Activated CD4-positive, alpha-beta T cell treated with anti-CD3 and anti-CD28 coated beads, Interleukin-2, amount 10 ng/mL, durations not matched to agents 24 days and 14 days (primary cell): ENCODE measurements around the gene CDK18. TPM values are rescaled to one million over a fixed set of nuclear protein-coding genes. Genes with fewer than 3 reads are reported as not detected.
A peak's percentile ranks its signal among the peaks of the same experiment; 100 is the strongest.

Experiments used
- DNase-seq: peaks from one replicate; pipeline ENCODE4 v3.0.0; 2022
- H3K27ac Mint-ChIP-seq: one replicate; pipeline ENCODE4 v1.8.0; 2022; ENCODE audit warnings: mild to moderate bottlenecking, mixed read lengths
- H3K27me3 Mint-ChIP-seq: one replicate; pipeline ENCODE4 v1.8.0; 2022; ENCODE audit warnings: mixed read lengths
- H3K36me3 Mint-ChIP-seq: one replicate; pipeline ENCODE4 v1.8.0; 2022; ENCODE audit warnings: low read depth, mild to moderate bottlenecking, mixed read lengths
- H3K4me1 Mint-ChIP-seq: one replicate; pipeline ENCODE4 v1.8.0; 2021; ENCODE audit warnings: mixed read lengths
- H3K4me3 Mint-ChIP-seq: one replicate; pipeline ENCODE4 v1.8.0; 2022; ENCODE audit warnings: mild to moderate bottlenecking, moderate library complexity, mixed read lengths
- H3K9me3 Mint-ChIP-seq: one replicate; pipeline ENCODE4 v1.8.0; 2021; ENCODE audit warnings: mixed read lengths
- intact Hi-C: fragments of 100-400 bp; cut with micrococcal nuclease; formaldehyde crosslinking; loops from one replicate; pipeline ENCODE4 v1.15.1; 2023
- total RNA-seq: library from RNA; stranded (reverse); gene quantifications from 2 replicates; pipeline ENCODE4 v1.2.3, GENCODE V29; 2022

CDK18 gene
- total RNA-seq, 1 donor from 2014 or later, result 0.23 TPM

DNA sequence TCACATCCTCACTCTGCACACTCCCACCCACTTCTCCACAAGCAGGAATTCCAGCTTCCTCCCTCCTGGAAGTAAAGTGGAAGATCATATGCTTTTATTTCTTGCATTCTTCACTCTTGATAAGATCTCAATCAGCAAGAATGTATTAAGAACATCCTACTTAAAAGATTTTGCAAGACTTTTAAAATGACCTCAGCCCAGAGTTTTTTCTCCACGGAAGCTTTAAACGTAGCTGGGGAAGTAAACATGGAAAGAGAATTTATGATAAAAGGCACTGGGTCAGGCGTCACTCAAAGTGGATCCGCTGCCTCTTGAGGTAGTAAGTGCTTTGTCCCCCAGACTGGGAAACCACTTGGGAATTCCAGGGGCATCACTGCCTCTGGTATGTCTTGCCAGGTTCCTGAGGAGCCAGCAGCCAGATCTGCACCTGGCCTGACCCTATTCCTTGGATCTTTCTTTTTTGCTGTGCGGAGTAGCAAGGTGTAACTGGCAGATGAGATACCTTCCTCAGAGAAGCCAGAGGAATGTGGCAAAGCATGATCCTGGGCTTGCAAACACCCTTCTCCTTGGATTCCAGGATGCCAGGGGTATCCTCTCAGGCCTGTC is 33.9 kb downstream of the CDK18 start:
- peaks cover 21% of the 10 kb centered on the region for H3K27me3 Mint-ChIP-seq
- no peaks in the 10 kb centered on the region for H3K9me3 Mint-ChIP-seq
- H3K4me1 Mint-ChIP-seq, result peaks cover 5% of the 10 kb centered on the region
- intact Hi-C loops, result no loop called here
- DNase-seq, result no peak
- no peaks in the 10 kb centered on the region for H3K36me3 Mint-ChIP-seq
- no peak overlapping the region for H3K27ac Mint-ChIP-seq
- no peak overlapping the region for H3K4me3 Mint-ChIP-seq

DNA sequence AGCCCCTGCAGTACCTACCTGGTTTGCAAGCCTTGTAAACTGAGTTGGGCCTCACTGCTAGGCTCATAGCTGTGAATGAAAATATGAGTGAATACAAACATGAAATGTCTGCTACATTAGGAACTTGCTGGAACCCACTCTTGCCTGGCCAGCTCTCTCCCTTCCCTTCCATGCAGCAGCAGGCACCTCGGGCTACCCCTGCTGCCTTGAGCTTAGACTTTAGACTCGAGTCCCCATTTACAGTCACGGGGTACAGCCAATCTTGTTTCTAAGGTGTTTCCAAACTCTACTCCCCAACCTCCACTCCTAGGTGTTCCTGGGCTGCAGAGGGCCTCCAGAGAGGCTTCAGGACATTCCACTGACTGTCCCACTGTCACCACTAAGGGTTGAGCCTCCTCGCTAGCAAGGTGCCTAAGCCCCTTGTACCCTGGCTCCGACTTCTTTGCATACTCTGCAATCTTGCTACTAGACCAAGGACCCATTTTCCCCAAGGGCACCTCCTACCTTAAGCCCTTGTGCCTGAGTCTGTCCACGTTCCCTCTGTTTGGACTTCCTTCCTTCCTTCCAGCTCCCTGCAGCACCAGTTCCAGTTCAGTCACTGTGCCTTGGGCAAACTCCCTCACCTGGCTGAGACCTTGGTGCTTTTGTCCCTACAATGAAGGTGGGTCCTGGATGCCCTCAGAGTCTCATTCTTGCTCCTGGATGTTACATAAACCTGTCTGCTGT is 36.9 kb downstream of the CDK18 start:
- H3K4me3 Mint-ChIP-seq, result no peak overlapping the region
- intact Hi-C loops, result no loop called here
- no peaks in the 10 kb centered on the region for H3K9me3 Mint-ChIP-seq
- no peak for DNase-seq
- H3K27ac Mint-ChIP-seq, result no peak overlapping the region
- peaks cover 14% of the 10 kb centered on the region for H3K4me1 Mint-ChIP-seq
- peaks cover 37% of the 10 kb centered on the region for H3K27me3 Mint-ChIP-seq
- H3K36me3 Mint-ChIP-seq, result no peaks in the 10 kb centered on the region

- H3K27ac Mint-ChIP-seq, result no peak overlapping the region
- H3K9me3 Mint-ChIP-seq, result no peaks in the 10 kb centered on the region
- no peaks in the 10 kb centered on the region for H3K36me3 Mint-ChIP-seq
- peaks cover 37% of the 10 kb centered on the region for H3K27me3 Mint-ChIP-seq
- intact Hi-C loops, result no loop called here
- H3K4me3 Mint-ChIP-seq, result no peak overlapping the region
- DNase-seq, result no peak
- H3K4me1 Mint-ChIP-seq, result peaks cover 10% of the 10 kb centered on the region
Measured at GRCh38 chr1:205542367-205542766, 37.9 kb downstream of the CDK18 start.

DNA sequence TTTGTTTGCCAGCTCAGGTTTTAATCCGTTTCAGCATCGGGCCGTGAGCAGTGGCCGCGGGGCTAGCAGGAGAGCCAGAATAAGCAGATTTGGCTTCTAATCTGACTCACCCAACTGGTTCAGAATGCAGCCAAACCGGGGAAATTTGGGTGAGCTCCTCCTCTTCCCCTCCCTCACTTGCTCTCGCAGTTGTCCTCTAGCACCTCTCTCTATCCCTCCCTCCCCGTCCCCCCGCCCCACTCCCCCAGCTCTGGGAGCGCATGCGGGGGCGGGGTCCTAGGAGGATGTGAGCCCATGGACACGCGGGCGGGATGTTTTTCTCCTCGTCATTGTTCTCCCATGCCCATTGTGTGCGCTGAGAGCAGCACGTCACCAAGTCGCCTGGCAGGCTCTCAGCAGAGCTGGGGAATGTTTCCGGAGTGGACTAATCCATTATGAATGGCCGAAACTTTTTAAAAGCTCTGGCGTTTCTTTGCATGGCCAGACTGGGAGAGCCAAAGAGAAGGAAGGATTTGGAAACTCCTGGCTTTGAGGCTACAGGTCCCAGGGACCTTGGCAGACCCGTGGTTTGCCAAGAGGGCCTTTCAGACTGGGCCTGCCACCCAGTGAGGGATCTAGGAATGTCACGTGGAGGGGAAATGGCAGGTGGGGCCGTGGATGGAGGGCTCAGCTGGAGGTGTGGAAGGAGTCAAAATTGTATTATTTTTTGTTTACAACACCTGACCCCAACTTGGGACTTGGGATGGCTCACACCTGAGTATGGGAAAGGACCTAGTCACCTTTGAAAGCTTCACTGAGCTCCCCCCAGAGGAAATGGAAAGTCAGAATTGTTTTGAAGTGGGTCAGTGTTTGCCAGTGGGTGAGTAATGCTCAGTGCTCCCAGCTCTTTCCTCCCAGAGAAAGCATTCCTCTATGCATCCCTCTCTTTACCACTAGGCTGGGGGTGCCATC is 39.2 kb downstream of the CDK18 start:
- peak overlapping the region; percentile 67 for H3K4me3 Mint-ChIP-seq
- no peak overlapping the region for H3K27ac Mint-ChIP-seq
- H3K36me3 Mint-ChIP-seq, result no peaks in the 10 kb centered on the region
- H3K9me3 Mint-ChIP-seq, result no peaks in the 10 kb centered on the region
- intact Hi-C loops, result no loop called here
- H3K4me1 Mint-ChIP-seq, result peaks cover 10% of the 10 kb centered on the region
- peak; percentile 75 for DNase-seq
- H3K27me3 Mint-ChIP-seq, result peaks cover 40% of the 10 kb centered on the region

DNA sequence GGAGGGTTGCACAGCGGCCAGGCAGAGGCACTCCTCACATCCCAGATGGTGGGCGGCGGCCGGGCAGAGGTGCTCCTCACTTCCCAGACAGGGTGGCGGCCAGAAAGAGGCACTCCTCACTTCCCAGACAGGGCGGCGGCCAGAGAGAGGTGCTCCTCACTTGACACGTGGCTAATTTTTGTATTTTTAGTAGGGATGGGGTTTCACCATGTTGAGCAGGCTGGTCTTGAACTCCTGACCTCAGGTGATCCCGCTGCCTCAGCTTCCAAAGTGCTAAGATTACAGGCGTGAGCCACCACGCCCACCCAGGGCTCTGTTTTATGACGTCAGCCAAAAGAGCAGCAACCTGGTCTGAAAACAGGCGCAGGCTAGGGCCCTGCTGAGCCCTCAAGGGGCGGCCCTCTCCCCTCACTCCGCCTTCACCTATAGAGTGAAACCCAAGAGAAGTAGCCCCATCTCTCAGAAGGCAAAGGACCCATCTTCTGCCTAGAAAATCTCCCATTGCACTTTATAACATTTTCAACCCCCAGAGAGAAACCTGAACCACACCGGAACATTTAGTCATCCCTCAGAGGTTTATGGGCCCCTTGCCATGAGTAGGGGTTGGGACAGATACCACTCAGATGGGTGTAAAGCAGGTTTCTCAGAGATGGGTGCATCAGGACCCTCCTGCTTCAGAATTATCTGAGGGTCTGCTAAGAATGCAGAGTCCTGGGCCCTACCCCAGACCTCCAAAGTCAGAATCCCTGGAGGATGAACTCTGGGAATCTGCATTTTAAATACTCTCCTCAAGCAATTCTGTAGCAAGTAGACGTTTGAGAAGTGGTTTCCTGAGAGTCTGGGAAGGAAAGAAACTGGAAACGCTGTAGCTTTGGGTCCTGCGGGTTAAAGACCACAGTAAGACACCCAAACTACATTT is 40.8 kb downstream of the CDK18 start:
- peaks cover 47% of the 10 kb centered on the region for H3K27me3 Mint-ChIP-seq
- no peak overlapping the region for H3K4me3 Mint-ChIP-seq
- H3K36me3 Mint-ChIP-seq, result no peaks in the 10 kb centered on the region
- no peak overlapping the region for H3K27ac Mint-ChIP-seq
- no peaks in the 10 kb centered on the region for H3K9me3 Mint-ChIP-seq
- no peak for DNase-seq
- intact Hi-C loops, result no loop called here
- peaks cover 10% of the 10 kb centered on the region for H3K4me1 Mint-ChIP-seq

GRCh38 chr1:205545991-205546390 is 41.5 kb downstream of the CDK18 start:
- peaks cover 48% of the 10 kb centered on the region for H3K27me3 Mint-ChIP-seq
- H3K36me3 Mint-ChIP-seq, result no peaks in the 10 kb centered on the region

GRCh38 chr1:205546541-205546940 is 42.1 kb downstream of the CDK18 start:
- no peaks in the 10 kb centered on the region for H3K9me3 Mint-ChIP-seq
- intact Hi-C loops, result no loop called here
- H3K4me1 Mint-ChIP-seq, result peaks cover 10% of the 10 kb centered on the region
- H3K27ac Mint-ChIP-seq, result no peak overlapping the region
- no peak for DNase-seq
- H3K36me3 Mint-ChIP-seq, result no peaks in the 10 kb centered on the region
- peaks cover 46% of the 10 kb centered on the region for H3K27me3 Mint-ChIP-seq
- H3K4me3 Mint-ChIP-seq, result no peak overlapping the region

More at GRCh38 chr1:205545991-205546390, 41.5 kb downstream of the CDK18 start:
- H3K27ac Mint-ChIP-seq, result no peak overlapping the region
- no peak for DNase-seq
- H3K9me3 Mint-ChIP-seq, result no peaks in the 10 kb centered on the region
- intact Hi-C loops, result no loop called here
- peaks cover 10% of the 10 kb centered on the region for H3K4me1 Mint-ChIP-seq
- H3K4me3 Mint-ChIP-seq, result no peak overlapping the region

GRCh38 chr1:205547936-205548827 is 43.7 kb downstream of the CDK18 start:
- DNase-seq, result no peak
- H3K4me3 Mint-ChIP-seq, result no peak overlapping the region
- H3K4me1 Mint-ChIP-seq, result peaks cover 9% of the 10 kb centered on the region
- intact Hi-C loops, result no loop called here
- peaks cover 44% of the 10 kb centered on the region for H3K27me3 Mint-ChIP-seq
- H3K9me3 Mint-ChIP-seq, result no peaks in the 10 kb centered on the region
- H3K27ac Mint-ChIP-seq, result no peak overlapping the region
- H3K36me3 Mint-ChIP-seq, result no peaks in the 10 kb centered on the region

GRCh38 chr1:205554026-205554811 is 49.8 kb downstream of the CDK18 start:
- H3K27me3 Mint-ChIP-seq, result peaks cover 43% of the 10 kb centered on the region
- no peaks in the 10 kb centered on the region for H3K4me1 Mint-ChIP-seq
- no peak overlapping the region for H3K4me3 Mint-ChIP-seq
- intact Hi-C loops, result no loop called here
- H3K27ac Mint-ChIP-seq, result no peak overlapping the region
- H3K36me3 Mint-ChIP-seq, result peaks cover 2% of the 10 kb centered on the region
- H3K9me3 Mint-ChIP-seq, result peaks cover 14% of the 10 kb centered on the region
- no peak for DNase-seq

DNA sequence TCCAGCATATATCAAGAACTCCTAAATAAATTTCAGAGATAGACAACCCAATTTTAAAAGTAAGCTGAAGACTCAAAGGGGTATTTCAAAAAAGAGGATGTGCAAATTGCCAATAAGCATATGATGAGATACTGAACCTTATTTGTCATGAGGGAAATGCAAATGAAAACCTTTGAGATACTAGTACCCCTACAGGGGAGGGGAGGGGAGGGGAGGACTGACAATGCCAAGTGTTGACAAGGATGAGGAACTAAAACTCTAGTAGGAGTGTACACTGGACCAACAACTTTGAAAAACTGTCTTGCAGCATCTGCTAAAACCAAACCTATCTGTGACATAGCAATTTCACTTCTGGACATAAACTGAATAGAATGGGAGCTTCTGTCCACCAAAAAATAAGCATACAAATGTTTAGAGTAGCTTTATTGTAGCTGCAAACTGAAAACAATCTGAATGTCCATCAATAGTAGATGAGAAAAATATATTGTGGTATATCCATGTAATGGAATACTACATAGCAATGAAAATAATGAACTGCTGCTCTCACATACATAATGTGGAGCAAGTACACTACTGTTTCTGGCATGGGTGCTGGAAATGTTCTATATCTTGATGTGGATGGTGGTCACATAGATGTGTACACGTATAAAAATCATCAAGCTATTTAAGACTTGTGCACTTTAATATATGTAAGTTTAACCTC is 57.2 kb downstream of the CDK18 start:
- H3K27me3 Mint-ChIP-seq, result peaks cover 61% of the 10 kb centered on the region
- intact Hi-C loops, result no loop called here
- no peaks in the 10 kb centered on the region for H3K4me1 Mint-ChIP-seq
- no peak overlapping the region for H3K27ac Mint-ChIP-seq
- H3K36me3 Mint-ChIP-seq, result no peaks in the 10 kb centered on the region
- DNase-seq, result no peak
- H3K4me3 Mint-ChIP-seq, result no peak overlapping the region
- H3K9me3 Mint-ChIP-seq, result peaks cover 4% of the 10 kb centered on the region

- Mint-ChIP-seq H3K36me3 (no peaks in the 10 kb centered on the region), H3K9me3 (peaks cover 4% of the 10 kb centered on the region), H3K4me3 (no peak overlapping the region), H3K27me3 (peaks cover 66% of the 10 kb centered on the region), H3K4me1 (peaks cover 2% of the 10 kb centered on the region), H3K27ac (no peak overlapping the region)
- intact Hi-C loops, result no loop called here
- no peak for DNase-seq
Measured at GRCh38 chr1:205563927-205564441, 59.5 kb downstream of the CDK18 start.
